ENCODE measurements around the gene IRAK1BP1. TPM values are rescaled to one million over a fixed set of nuclear protein-coding genes. Genes with fewer than 3 reads are reported as not detected.
"Not testable (repeated sequence)": the region's sequence is repeated elsewhere in the genome, so short reads cannot be mapped to it uniquely, and the experiment has no call there.

The IRAK1BP1 gene
- total RNA-seq, 1 donor = 6.9 TPM

- no peak for DNase-seq (ENCODE audit: insufficient read length, low spot score, missing footprints)
- TF ChIP-seq CTCF (IDR thresholded peaks at IDR 0.05; ENCODE audit: extremely low read depth, low read depth, low read length) = no peak
- H3K4me2 ChIP-seq (ENCODE audit: insufficient read depth, low read length) = no peak overlapping the region
- H3K4me3 ChIP-seq (ENCODE audit: insufficient read depth, low read length) = no peak overlapping the region
- H2AFZ ChIP-seq (ENCODE audit: low read length) = no peak overlapping the region
- no peak overlapping the region for H3K27ac ChIP-seq (ENCODE audit: low read depth, low read length)
- peaks cover 2% of the 10 kb centered on the region for H3K4me1 ChIP-seq (ENCODE audit: insufficient read depth, low read length)
- no peaks in the 10 kb centered on the region for H3K79me2 ChIP-seq (ENCODE audit: insufficient read depth, low read length)
- no peaks in the 10 kb centered on the region for H4K20me1 ChIP-seq (ENCODE audit: insufficient read depth, low read length)
- no peaks in the 10 kb centered on the region for H3K27me3 ChIP-seq (ENCODE audit: insufficient read depth, low read length)
- no peaks in the 10 kb centered on the region for H3K36me3 ChIP-seq (ENCODE audit: insufficient read depth, low read length)
- no peaks in the 10 kb centered on the region for H3K9me3 ChIP-seq (ENCODE audit: low read depth, low read length)
These were observed 21.8 kb upstream of the IRAK1BP1 start for GRCh38 chr6:78845567-78845966.

GRCh38 chr6:78850621-78851020, 16.7 kb upstream of the IRAK1BP1 start:
- no peaks in the 10 kb centered on the region for H3K36me3 ChIP-seq (ENCODE audit: insufficient read depth, low read length)
- no peaks in the 10 kb centered on the region for H3K79me2 ChIP-seq (ENCODE audit: insufficient read depth, low read length)
- peak; percentile 76 for DNase-seq (ENCODE audit: insufficient read length, low spot score, missing footprints)
- H3K4me1 ChIP-seq (ENCODE audit: insufficient read depth, low read length) = peaks cover 4% of the 10 kb centered on the region
- no peaks in the 10 kb centered on the region for H3K27me3 ChIP-seq (ENCODE audit: insufficient read depth, low read length)
- H3K27ac ChIP-seq (ENCODE audit: low read depth, low read length) = no peak overlapping the region
- no peak for TF ChIP-seq CTCF (IDR thresholded peaks at IDR 0.05; ENCODE audit: extremely low read depth, low read depth, low read length)
- H3K4me2 ChIP-seq (ENCODE audit: insufficient read depth, low read length) = no peak overlapping the region
- peak overlapping the region; percentile 17 for H2AFZ ChIP-seq (ENCODE audit: low read length)
- H4K20me1 ChIP-seq (ENCODE audit: insufficient read depth, low read length) = no peaks in the 10 kb centered on the region
- H3K4me3 ChIP-seq (ENCODE audit: insufficient read depth, low read length) = no peak overlapping the region
- H3K9me3 ChIP-seq (ENCODE audit: low read depth, low read length) = no peaks in the 10 kb centered on the region

- H4K20me1 ChIP-seq (ENCODE audit: insufficient read depth, low read length) = no peaks in the 10 kb centered on the region
- H2AFZ ChIP-seq (ENCODE audit: low read length) = peak overlapping the region; percentile 17
- no peaks in the 10 kb centered on the region for H3K79me2 ChIP-seq (ENCODE audit: insufficient read depth, low read length)
- TF ChIP-seq CTCF (IDR thresholded peaks at IDR 0.05; ENCODE audit: extremely low read depth, low read depth, low read length) = no peak
- H3K27ac ChIP-seq (ENCODE audit: low read depth, low read length) = no peak overlapping the region
- no peaks in the 10 kb centered on the region for H3K9me3 ChIP-seq (ENCODE audit: low read depth, low read length)
- H3K4me2 ChIP-seq (ENCODE audit: insufficient read depth, low read length) = no peak overlapping the region
- H3K27me3 ChIP-seq (ENCODE audit: insufficient read depth, low read length) = no peaks in the 10 kb centered on the region
- H3K4me1 ChIP-seq (ENCODE audit: insufficient read depth, low read length) = peaks cover 4% of the 10 kb centered on the region
- H3K36me3 ChIP-seq (ENCODE audit: insufficient read depth, low read length) = no peaks in the 10 kb centered on the region
- no peak for DNase-seq (ENCODE audit: insufficient read length, low spot score, missing footprints)
- H3K4me3 ChIP-seq (ENCODE audit: insufficient read depth, low read length) = no peak overlapping the region
These were observed 16.2 kb upstream of the IRAK1BP1 start for GRCh38 chr6:78851156-78851555.

GRCh38 chr6:78854546-78854945, 12.8 kb upstream of the IRAK1BP1 start:
- peak overlapping the region; percentile 47 for H2AFZ ChIP-seq (ENCODE audit: low read length)
- peak overlapping the region; percentile 43 for H3K4me2 ChIP-seq (ENCODE audit: insufficient read depth, low read length)
- H3K4me3 ChIP-seq (ENCODE audit: insufficient read depth, low read length) = no peak overlapping the region
- H3K9me3 ChIP-seq (ENCODE audit: low read depth, low read length) = no peaks in the 10 kb centered on the region
- no peaks in the 10 kb centered on the region for H3K79me2 ChIP-seq (ENCODE audit: insufficient read depth, low read length)
- H4K20me1 ChIP-seq (ENCODE audit: insufficient read depth, low read length) = no peaks in the 10 kb centered on the region
- no peak for DNase-seq (ENCODE audit: insufficient read length, low spot score, missing footprints)
- H3K27me3 ChIP-seq (ENCODE audit: insufficient read depth, low read length) = no peaks in the 10 kb centered on the region
- H3K27ac ChIP-seq (ENCODE audit: low read depth, low read length) = no peak overlapping the region
- peaks cover 4% of the 10 kb centered on the region for H3K4me1 ChIP-seq (ENCODE audit: insufficient read depth, low read length)
- TF ChIP-seq CTCF (IDR thresholded peaks at IDR 0.05; ENCODE audit: extremely low read depth, low read depth, low read length) = no peak
- H3K36me3 ChIP-seq (ENCODE audit: insufficient read depth, low read length) = no peaks in the 10 kb centered on the region

- not testable (repeated sequence) for H3K79me2 ChIP-seq (ENCODE audit: insufficient read depth, low read length); H3K27me3 ChIP-seq (ENCODE audit: insufficient read depth, low read length); H3K36me3 ChIP-seq (ENCODE audit: insufficient read depth, low read length); DNase-seq (ENCODE audit: insufficient read length, low spot score, missing footprints); H3K4me2 ChIP-seq (ENCODE audit: insufficient read depth, low read length); H4K20me1 ChIP-seq (ENCODE audit: insufficient read depth, low read length); H3K4me3 ChIP-seq (ENCODE audit: insufficient read depth, low read length); H2AFZ ChIP-seq (ENCODE audit: low read length); H3K9me3 ChIP-seq (ENCODE audit: low read depth, low read length); H3K27ac ChIP-seq (ENCODE audit: low read depth, low read length); H3K4me1 ChIP-seq (ENCODE audit: insufficient read depth, low read length)
These were observed 8.9 kb upstream of the IRAK1BP1 start for GRCh38 chr6:78858339-78858938.

Measured in osteoblast (primary cell).